NCI-H2196 treated with DMSO at 0.1 percent for 48 hours (cell line): ENCODE results near the gene DLX6.

Experiments used
- DNase-seq: peaks from one replicate; lab custom pipeline; 2025; ENCODE audit not compliant: unreplicated experiment; lab: John Stamatoyannopoulos, UW

The DLX6 gene

DNA sequence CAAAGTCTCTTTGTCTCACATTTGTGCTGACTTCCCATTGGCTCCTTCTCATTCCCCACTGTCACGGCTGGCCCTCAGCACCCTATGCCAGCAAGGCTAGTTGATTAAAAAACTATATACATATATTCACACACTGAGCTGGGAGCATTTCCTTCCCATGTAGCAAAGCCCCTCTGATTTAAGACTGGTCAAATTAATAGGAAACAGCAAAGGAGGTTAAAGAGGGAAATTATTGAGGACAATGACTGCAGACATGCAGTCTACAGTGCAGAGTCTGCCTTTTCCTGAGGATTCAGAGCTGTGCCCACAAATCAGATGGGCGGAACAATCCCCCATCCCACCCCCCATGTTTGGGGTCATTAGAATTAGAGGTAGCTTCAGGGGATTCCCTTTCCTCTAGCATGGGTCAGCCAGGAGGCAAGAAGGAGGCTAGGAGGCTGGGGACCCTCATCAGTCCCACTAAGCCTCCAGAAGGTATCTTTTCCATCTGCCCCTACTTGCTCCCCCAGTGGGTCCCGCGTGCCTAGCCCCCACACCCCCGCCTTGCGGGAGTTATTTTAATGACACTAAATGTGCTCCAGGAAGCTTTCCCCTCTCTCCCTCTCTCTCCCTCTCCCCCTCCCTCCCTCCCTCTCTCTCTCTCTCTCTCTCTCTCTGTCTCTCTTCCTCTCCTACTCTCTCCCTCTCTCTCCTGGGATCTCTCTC lies 9.8 kb upstream of the DLX6 start:
- no peak for DNase-seq

DNA sequence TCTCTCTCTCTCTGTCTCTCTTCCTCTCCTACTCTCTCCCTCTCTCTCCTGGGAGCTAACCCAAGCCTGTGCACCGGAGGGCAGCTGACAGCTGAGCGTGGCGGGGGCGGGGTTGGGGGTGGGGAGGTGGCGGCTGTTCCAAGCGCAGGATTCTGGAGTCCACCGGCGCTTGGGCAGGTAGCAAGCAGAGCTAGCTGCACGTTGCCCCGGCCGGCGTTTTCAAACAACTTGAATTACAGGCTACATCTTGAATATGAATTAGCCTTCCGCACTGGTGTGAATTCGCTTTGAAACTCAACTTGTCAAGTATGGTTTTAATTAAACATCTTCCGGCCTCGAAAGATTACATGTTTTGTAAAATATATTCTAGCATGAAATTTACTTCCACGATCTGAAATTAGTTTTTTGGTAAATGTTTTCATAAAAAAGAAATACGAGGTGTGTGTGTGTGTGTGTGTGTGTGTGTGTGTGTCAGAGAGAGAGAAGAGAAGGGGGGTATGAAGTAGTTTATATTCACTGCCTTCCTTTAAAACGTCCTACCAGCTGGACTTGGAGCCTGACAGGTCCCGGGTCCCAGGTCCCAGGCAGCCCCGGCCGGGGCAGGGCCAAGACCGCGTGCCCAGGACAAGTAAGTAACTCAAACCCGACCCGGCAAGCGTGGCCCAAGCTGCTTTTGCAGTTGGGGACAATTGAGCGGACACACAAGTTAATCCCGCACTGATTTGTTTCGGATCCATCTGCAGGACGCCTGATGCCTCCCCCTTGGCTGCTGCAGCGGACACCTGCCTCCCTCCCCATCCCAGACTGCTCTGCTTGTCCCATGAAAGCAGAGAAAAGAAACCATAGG lies 9.0 kb upstream of the DLX6 start:
- no peak for DNase-seq

DNA sequence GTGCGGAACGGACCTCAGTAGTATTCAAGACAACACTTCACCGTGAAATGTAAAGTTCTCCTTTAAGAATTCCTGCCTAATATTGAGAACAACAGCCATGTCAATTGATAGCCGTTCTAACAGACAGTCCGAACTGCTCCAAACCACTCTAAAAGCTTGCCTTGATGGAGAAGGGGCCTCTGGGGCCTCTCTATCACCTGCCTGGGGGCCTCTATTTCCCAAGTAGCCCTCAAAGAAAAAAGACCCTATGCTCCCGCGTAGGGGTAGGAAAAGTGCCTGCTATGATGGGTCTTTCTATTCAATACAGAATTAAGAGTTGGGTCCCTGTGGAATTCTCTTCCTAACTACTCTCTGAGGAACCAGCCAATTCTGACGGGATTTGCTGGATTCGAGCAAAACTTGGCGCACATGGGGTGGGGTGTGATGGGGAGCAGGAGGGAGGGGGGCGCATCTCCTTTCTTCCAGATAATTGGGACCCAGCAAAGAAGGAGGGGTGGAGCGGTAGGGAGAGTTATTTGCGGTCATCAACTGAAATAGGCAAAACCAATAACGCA lies 8.3 kb upstream of the DLX6 start:
- DNase-seq = no peak

- DNase-seq = no peak
Observed at GRCh38 chr7:96997512-96998032, 7.8 kb upstream of the DLX6 start.

DNA sequence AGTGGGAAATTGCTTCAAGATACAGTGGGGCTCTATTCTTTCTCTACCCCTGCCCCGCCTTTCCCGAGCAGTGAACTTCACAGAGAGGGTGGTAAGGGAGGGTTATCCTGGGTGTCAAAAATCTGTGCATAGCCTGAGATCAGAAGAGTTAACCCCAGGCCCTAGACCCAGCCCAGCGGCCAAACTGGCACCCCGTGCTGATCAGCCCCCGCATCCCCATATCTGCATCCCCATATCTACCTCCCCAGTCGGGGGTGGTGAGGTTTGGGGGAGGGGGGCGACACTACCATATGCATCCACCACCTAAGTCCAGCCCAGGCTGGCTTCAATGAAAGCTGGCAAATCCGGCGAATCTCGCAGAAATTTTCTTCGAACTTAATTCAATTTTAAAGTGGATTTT lies 7.0 kb upstream of the DLX6 start:
- DNase-seq = no peak

DNA sequence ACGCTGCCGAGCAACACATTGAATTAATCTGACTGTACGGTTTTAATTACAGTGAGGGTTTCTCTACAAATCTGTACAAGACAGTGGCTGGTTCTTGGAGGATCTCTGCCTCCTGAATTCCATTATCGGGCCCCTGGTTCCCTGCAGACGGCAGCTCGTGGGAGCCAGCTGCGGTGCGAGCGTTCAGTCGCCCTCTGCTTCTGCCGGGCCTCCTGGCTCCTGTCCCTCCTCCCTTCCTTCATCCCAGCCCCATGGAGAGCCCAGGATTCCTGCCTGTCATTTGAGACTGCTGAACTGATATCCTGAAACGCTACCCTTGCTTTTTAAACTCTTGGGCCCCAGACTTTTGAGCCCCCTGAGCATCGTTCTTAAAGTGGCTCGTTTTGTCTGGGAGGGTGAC lies 6.6 kb upstream of the DLX6 start:
- no peak for DNase-seq

DNA sequence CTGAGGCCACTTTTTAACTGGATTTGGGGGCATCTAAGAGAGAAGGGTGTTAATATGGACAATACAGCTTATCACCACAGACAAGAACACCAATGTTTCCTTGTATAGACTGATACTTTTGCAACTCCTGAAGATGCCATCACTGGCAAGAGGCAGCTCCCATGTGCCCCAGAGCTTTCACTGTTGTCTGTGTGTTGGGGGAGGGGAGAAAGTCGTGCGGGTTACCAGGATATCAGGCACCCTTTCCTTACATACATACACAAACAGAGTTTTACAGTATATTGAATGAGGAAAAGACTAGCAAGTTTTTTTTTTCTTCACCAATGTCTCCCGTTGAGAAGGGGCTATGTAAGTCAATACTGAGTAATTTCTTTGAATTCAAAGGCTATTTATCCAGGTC lies 4.1 kb upstream of the DLX6 start:
- no peak for DNase-seq

- DNase-seq = no peak
Observed at GRCh38 chr7:97001656-97002554, 3.4 kb upstream of the DLX6 start.

GRCh38 chr7:97002555-97003261 lies 2.6 kb upstream of the DLX6 start:
- DNase-seq = no peak

- DNase-seq = no peak
Observed at GRCh38 chr7:97003262-97004246, 1.8 kb upstream of the DLX6 start.

- no peak for DNase-seq
Observed at GRCh38 chr7:97004247-97005182, 838 bp upstream of the DLX6 start.

- peak; percentile 43 for DNase-seq
Observed at GRCh38 chr7:97006055-97006815, 882 bp downstream of the DLX6 start.

DNA sequence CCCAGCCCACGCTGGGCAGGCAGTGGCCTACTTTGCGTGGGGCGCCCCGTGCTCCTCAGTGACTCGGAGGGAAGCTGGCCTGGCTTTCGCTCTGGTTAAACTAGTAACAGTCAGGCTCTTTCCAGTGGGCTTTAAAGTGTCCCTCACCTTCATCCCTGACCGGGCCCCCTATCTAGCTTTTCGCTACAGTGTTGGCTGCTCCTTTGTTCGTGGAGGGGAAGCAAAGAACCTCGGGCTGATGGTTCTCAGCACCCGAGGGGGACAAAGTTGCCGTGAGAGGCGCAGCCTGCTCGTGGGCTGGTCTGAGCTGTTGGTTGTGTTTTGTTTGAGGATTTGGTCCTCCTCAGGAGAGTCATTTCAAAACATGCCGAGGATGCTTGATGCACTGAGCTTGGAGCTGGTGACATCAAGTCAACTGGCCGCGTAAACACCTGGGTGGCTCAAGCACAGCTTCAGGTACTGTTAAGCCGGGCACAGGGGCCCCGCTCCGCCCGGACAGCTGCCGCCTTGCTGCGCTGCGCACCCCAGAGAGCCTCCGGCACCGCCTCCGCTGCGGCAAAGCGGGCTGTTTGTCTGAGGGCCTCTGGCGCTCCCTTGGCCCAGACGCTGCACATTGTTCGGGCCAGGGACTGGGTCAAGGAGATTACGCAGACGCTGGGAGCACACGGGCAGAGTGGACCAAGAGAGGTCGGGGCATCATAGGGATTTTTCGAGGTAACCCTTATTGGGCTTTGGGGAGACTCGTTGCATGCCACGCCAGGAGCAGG lies 1.6 kb downstream of the DLX6 start:
- no peak for DNase-seq

DNA sequence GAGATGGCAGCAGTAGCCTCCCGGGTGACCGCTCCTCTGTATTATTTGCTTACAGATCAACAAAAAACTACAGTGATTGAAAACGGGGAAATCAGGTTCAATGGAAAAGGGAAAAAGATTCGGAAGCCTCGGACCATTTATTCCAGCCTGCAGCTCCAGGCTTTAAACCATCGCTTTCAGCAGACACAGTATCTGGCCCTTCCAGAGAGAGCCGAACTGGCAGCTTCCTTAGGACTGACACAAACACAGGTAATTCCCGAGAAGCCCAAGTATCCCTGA lies 2.2 kb downstream of the DLX6 start:
- DNase-seq = no peak

DNA sequence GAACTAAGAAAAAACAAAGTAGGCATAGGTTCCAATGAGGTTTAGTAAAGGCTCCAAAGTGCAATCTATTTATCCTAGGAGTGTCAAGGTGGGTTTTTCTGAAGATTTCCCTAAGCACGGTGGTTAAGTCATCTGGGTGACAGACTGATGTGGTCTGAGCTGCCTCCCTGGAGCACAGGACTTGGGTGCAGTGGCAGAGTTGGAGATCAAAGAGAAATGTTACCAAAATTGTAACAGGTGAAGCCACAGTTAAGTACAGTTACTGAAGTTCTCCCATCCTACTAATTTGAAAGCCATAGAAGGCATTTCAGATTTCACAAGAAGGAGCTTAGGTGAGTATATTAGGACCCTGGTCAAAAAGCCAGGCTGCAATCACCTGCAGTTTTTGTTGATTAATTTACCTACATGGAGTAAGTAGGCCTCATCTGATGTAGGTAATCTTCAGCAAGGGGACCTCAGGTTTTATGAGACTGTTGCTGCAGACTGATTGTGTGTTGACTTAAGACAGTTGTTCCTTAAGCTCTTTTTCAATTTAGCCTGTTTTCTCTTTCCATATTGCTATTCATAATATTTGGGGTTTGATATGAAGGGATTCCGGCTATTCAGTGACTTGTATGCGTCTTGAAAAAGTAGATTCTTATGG lies 3.0 kb downstream of the DLX6 start:
- DNase-seq = no peak
